HG02852 (cell line): ENCODE data around the gene AKR7A2.

Source experiments
- ATAC-seq: cut with Tn5 transposase; IDR thresholded peaks from one replicate; pipeline ENCODE4 v1.9.1; 2021; ENCODE audit warnings: mild to moderate bottlenecking, moderate library complexity; ENCODE audit not compliant: unreplicated experiment

AKR7A2 gene

DNA sequence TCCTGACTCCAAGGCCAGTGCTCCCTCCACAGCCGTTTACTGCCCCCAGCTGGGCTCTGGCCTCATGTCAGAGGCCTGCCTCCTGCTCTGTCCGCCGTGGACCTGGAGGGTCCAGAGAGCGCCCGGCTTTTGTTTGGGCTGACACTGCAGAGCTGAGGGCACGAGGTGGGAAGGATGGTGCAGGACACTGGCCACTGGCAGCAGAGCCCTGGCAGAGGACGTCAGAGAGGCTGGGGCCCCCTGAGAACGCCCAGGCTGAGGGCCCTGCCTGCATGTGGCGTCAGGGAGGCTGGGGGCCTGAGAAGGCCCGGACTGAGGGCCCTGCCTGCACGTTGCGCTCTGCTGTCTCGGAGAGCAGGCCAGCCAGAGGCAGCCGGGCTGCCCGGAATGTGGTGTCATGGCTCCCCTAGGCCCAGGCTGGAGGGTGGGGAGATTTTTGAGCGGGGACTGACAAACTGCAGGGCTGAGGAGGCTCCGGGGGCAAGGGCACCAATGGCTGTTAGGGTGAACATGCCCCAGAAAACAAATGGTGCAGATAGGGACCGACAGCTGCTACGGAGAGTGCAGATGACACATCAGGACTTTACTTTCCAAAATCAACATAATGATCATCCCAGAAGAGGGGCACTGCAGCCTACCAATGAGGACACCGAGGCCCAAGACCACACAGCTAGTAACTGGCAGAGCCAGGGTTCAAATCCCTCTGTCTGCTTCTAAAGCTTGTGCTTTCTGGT is 31.8 kb upstream of the AKR7A2 start:
- ATAC-seq: no peak

DNA sequence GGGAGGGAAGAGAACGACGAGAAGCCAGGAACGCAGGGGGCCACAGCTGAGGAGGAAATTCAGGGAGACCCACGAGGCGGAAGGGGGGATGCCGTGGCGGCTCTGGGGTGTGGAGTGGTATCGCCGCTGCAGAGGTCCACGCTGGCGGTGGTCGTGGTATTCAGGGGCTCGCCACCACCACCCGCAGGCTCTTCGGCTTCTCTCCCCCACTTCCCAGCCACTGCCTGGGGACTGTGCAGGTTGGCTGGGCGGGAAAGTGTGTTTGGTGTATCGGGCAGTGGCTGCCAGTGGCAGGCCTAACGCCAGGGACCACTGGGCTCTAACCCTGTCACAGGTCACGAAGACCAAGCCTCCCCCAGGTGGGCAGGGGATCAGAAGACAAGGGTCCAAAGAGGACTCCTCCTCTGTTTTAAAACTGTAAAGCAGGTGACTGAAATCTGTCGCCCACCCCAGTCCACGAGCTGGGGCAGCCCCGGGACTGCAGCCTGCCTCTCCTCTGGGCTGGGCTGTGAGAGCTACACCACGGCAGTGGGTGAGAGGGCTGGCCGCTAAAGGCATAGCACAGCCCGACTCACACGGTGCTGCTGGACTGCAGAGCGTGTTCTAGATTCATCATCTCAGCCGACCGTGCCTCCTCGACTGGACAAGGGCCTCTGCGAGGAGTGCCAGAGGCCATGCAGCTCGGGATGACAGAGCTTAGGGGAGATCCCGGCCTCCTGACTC is 31.1 kb upstream of the AKR7A2 start:
- ATAC-seq: no peak

DNA sequence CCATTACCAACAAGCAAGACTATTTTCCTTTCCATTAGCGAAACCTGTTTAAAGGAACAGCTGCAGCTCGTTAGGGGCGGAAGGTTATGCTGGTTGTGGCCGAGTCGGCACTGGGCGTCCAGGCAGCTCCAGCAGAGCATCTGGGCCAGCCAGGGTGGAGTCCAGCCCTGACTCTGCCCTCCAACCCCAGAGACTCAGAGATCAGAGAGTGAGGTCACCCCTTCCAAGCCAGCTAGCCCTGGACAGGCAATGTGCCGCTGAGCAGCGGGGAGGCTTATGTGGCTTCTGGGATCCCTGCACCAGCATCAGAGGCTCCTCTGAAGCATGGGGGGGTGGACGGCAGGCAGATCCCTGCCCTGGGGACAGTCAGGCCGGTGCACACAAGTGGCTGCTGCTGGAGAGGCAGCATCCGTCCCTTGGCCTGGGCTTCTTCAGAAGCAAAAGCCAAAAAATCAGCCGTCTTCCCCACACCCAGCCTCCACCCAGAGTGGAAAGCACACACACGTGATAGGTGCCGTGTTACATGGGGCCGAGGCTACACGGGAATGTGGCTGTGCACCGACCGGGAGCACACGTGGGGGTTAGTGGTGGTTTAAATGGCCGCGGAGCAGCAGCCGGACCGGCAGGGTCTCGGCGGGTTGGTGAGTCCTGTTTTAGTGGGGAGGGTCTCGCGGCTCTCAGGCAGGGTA is 30.3 kb upstream of the AKR7A2 start:
- ATAC-seq: no peak

DNA sequence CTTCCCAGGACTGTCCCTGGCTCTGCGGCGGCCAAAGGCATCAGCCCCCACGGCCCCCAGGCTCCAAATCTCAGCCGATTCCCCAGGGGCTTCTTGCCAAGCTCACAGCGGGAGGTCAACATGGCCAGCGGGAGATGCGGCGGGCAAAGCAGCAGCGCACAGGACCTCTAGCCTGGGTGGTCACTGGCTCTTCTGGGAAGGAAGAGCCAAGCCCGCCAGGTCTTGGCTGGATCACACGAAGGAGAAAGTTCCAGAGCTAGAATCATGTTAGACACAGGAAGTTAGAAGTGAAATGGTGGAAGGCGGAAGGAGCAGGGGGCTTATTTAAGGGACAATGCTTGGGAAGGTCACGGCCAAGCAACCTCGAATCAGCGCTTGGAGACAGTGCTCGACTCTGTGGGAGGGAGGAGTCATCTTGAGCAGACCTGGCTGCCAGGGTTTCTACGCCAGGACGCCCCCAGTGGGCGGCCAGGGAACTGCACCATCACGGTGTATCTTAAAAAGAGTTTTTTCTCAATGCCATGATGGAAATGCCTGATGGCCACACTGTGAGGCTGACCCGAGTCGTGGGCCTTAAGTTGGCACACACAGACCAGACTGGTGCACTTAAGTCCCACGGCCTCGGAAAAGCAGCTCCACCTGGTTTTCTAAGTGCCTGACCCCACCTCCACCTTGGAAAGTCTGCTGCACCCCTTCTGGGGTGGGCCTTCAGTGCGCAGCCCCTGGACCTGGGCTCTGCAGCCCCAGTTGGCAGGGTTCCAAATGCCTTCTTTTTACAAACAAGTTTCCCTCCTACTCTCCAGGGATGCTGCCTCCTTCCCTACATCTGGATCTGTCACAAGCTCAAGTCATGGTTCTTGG is 29.5 kb upstream of the AKR7A2 start:
- ATAC-seq: no peak

DNA sequence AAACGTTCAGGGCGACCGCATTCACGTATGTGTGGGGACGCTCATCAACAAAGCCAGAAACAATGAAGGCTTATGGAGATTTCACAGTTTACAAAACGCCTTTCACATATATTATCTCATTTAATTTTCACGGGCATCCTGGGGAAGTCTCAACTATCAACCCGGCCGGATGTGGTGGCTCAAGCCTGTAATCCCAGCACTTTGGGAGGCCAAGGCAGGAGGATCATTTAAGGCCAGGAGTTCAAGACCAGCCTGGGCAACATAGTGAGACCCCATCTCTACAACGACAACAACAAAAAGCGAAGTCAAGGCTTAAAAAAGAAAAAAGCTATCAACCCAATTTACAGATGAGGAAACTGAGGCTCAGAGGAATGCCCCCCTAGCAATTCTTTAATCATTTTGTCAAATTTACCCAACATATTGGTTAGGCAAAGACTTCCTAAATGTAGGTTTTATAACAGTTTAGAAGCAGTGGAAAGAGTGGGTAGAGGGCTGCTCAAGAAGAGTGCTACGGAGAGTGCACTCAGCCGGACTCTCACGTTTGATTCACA is 28.5 kb upstream of the AKR7A2 start:
- ATAC-seq: no peak

DNA sequence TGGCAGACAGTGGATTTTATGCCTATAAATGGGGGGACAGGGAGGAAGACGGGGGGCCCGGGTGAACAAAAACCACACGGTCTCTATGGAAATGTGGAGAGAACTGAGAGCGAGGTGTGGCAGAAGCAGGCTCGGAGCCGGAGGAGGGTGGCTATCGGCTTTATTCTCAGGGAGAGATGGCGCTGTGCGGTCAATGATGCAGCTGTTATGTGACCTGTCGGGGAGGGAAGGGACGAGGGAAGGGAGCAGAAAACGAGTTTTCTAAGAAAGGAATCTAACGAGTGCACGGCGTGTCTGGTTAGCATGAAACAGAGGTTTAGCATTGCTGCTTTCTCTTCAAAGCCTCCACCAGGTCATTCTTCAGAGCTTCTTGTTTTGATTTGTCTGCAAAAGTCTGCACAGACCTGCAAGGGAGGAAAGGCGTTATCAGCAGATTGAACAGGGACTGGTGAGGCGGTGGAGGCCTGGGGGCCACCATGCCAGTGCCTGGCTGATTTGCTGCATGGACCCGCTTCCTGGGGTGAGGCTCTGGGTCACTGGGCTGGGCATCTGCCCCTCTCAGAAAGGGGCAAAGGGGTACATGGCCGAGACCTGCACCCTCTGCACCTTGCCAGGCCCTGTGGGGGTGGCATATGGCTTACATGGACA is 27.4 kb upstream of the AKR7A2 start:
- no peak for ATAC-seq

DNA sequence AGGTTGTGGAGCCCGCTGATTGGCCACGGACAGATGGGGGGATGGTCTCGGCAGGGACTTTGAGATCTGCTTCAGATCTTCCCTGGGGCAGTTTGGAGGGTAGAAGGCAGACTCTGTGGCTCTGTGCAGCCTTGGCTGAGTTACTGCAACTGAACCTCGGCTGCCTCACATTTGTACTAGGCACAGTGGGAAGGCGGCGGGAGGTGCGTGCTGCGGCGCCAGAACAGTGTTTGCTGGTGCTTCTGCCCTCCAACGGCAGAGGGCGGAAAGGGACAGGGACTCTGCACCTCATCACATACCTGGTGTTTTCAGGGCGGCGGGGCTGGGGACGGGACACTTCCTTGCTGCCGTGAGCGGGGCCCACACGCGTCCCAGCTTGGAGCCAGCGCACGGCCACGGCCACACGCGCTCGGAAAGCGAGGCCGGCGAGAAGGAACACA is 26.4 kb upstream of the AKR7A2 start:
- ATAC-seq: no peak

DNA sequence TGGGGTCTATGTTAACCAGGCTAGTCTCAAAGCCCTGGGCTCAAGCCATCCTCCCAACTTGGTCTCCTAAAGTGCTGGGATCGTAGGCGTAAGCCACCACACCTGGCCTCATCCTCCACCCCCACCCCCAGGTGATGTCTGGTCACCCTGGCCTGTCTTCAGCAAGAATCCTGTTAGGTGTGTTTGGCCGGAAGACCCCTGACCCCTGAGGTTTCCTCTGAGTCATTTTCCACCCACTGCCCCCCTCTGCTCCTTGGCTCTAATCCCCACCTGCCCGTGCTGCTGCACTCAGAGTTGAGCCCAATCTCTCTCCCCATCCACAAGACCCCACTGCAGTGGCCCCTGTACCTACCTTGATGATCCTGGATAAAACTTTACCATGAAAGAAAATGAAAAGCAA is 25.3 kb upstream of the AKR7A2 start:
- ATAC-seq: no peak

DNA sequence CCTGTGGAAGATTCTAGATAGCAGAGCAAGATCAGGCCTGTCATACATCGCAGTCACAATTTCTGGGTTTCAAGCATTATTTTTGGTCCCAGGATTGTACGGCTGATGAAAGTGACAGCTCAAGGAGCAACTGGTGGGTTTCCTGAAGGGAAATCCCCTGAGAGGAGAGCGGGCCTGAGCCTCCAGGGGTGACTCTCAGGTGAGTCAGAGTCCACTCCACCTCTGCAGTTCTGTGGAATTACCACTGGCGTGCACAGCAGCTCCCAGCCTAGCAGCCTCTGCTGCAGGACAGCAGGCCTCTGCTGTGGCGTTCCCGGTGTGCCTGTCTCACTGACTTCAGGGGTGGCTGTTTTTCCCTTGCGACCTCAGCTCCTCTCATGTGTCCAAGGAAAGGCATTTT is 24.6 kb upstream of the AKR7A2 start:
- no peak for ATAC-seq

DNA sequence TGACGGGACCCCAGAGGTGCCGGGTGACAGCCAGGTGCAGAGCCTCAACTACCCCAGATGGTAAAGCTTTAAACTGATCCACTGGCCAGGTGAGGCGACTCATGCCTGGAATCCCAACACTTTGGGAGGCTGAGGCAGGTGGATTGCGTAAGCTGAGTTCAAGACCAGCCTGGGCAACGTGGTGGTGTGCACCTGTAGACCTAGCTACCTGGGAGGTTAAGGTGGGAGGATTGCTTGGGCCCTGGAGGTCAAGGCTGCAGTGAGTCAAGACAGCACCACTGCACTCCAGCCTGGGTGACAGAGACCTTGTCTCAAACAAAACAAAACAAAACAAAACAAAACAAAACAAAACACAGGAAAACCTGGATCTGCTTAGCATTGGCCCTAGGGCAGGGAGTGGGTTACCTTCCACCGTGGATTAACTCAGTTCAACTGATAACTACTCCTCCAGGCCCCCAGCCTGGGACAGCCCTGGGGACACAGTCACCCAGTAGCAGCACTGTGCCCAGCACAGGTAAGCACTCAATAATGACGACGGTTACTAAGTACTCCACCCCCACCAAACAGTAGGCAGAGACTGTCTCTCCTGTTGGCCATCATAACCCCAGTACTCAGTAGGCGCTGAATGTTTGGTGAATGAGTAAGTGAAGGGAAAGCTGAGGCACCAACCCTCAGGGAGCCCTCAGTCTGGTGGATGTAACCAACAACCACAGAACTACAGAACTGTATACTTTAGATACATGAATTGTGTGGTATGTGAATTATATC is 21.8 kb upstream of the AKR7A2 start:
- ATAC-seq: no peak

DNA sequence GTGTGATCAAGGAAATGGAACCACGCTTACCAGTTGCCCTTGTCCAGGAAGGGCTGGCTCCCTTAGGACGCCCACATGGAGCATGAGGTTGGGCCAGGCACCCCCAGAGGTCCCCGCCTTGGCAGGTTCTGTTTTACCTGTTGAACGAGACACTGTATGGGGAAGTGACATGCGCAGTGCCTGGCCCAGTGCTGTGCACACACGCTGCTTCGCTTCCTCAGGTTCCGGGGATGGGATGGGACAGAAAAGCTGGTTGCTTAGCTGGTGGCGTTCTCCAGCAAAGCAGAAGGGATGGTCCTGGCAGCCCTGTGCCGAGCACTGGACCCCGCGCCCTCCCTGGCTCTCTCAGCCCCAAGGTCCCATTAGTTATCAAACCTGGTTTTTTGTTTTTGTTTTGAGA is 20.9 kb upstream of the AKR7A2 start:
- no peak for ATAC-seq

DNA sequence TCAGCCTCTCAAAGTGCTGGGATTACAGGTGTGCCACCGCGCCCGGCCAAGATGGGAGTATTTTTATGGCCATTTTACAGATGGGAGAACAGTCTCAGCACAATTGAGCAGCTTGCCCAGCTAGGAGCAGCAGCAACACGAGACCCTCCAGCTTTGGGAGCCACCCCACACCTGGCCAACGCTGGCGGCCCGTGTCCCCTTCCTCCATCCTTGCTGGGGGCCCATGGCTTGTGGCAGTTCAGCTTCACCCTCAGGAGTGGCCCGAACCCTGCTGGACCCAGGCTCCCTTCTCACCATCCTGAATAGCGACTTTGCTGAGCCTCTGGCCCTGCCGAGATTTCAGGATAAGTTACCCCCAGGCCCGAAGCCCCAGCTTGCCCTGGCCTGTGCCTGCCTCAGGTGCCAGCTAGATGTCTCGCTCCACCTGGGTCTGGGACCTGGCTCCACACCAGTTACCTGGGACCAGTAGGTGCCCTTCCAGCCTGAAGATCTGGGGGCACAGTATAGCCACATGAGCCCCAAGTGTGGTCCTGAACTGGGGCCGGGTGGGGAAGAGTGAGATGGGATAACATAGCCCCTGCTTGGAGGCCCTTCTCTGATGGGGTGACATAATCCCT is 19.4 kb upstream of the AKR7A2 start:
- no peak for ATAC-seq

DNA sequence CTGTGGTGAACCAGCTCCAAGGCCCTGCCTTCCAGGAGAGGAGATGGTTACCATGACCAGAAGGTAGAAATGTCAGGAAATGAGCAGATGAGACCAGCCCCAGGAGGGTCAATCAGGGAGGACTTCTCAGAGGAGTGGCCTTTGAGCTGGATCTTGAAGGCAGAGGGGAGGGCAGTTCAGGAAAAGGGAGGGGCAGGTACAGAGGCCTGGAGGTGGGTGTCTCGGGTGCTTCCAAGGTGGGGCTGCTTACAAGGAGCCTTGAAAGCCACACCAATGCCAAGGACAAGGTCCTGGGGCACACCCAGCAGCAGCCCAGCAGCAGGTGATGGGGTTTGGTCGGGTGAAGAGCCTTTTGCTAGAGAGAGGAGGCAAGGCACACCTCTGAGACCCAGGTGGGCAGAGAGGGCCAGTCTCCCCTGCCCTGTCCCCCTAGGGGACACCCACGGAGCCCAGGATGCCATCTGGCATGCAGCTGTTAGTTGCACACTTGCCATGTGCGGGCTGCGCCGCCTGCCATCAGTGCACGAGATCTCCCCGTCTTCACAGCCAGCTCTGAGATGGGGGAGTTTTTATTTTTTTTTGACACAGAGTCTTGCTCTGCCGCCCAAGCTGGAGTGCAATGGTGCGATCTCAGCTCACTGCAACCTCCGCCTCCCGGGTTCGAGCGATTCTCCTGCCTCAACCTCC is 18.6 kb upstream of the AKR7A2 start:
- ATAC-seq: no peak

DNA sequence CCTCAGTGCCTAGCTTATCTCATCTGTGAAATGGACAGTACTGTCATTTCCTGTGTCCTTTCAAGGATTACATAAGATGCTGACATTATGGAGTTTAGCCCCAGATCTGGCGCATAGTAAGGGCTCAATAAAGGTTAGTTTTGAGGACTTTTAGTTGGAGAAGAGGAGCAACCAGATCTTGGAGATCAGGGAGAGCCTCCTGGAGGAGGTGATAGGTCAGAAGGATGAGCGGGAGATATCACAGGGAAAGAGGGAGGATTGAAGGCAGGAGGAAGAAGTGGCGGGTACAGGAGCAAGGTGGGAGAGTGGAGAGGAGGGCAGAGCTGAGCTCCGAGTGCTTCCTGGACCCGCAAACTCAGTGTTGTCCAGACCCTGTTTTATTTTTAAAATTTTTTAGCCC is 17.7 kb upstream of the AKR7A2 start:
- no peak for ATAC-seq

DNA sequence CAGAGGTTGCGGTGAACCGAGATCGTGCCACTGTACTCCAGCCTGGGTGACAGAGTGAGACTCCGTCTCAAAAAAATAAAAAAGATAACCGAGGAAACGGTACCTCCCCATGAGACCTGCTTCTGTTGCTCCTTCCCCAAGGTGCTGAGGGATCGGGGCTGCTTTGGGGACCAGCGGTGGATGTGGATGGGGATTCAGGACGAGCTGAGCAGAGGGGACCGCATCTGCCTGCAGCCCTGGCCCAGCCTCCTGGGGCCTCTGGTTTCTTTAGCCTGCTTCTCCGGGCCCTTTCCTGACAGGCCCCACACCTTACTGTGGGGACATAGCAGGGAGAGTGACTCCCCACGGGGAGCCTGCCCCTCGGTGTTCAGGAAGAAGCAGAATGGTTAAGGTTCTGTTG is 17.2 kb upstream of the AKR7A2 start:
- no peak for ATAC-seq

DNA sequence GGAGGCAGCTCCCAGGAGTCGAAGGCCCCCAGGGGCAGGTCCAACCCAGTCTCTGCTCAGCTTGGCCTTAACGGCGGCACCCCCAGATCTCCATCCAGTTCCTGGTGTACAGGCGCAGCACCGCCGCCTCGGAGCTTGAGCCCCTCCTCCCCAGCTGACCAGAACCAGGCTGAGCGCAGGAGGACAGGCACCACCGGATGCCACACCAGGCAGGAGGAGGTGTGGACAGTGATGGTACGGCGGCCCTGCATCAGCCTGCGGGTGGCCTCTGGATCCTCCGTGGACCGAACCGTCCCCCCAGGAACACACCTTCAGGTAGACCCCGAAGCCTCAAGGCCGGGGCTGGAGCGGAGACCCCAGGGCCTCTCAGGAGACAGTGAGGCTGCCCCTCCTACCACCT is 16.5 kb upstream of the AKR7A2 start:
- no peak for ATAC-seq

DNA sequence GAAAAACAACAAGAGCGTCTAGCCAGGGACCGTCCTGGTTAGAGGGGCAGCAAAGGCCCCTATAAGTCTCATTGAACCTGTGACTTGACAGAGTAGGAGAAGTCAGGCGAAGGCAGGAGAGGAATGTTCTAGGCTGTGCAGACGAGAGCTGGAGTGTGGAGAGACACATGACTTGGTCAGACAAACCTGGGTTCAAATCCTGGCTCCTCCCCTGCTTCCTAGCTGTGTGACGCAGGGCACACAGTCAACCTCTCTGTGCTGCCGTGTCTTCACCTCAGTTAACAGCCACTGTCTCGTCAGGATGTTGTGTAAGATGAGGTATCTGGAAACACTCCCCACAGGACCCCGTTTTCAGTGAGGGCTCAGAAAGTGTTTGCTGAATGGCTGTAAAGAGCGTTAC is 15.8 kb upstream of the AKR7A2 start:
- ATAC-seq: no peak

DNA sequence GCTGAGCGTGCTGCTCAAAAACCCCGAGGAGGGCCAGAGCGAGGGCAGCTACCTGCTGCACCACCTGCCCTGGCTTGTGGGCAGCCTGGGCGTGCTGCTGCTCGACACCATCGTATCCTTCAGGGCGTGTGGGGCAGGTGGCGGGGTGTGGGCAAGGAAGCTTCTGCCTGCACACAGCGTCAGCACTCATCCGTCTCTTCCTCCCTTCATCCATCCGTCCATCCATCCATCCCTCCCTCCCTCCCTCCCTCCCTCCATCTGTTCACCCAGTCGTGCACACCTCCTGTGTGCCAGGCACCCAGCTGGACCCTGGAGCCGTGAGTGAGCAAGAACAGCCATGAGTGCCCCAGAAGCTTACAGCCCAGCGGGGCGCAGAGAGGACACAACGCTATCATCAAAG is 15.4 kb upstream of the AKR7A2 start:
- ATAC-seq: no peak

DNA sequence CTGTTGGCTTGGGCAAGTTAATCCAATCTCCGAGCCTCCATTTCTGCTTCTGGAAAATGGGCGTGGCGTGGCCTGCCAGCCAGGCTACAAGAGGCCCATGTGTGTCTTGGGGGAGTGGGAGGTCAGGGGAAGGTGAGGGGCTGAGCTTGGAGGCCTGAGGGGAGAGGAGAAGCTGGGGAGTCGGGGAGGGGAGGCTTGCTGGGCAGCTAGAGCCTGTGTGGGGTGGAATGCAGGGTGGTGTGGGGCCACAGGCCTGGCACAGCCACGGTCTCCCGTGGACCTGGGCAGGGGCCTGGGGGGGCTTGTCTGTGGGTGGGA is 14.8 kb upstream of the AKR7A2 start:
- no peak for ATAC-seq
